Measurements from ENCODE around the gene PLEKHA7. TPM values are rescaled to one million over a fixed set of nuclear protein-coding genes. Genes with fewer than 3 reads are reported as not detected.
"Not testable (repeated sequence)": the region's sequence is repeated elsewhere in the genome, so short reads cannot be mapped to it uniquely, and the experiment has no call there.

The PLEKHA7 gene
- total RNA-seq, 1 experiment from 2014 or later = 43.1 TPM

- no peak for DNase-seq (ENCODE audit: low read depth)
Observed at GRCh38 chr11:16979703-16980622, 34.3 kb downstream of the PLEKHA7 start.

GRCh38 chr11:16977994-16978315 is 36.3 kb downstream of the PLEKHA7 start:
- no peak for DNase-seq (ENCODE audit: low read depth)

- no peak for DNase-seq (ENCODE audit: low read depth)
Observed at GRCh38 chr11:16977136-16977993, 36.8 kb downstream of the PLEKHA7 start.

GRCh38 chr11:16976379-16976778 is 37.8 kb downstream of the PLEKHA7 start:
- DNase-seq (ENCODE audit: low read depth) = no peak

- DNase-seq (ENCODE audit: low read depth) = no peak
Observed at GRCh38 chr11:16975906-16976305, 38.3 kb downstream of the PLEKHA7 start.

GRCh38 chr11:16973338-16973964 is 40.8 kb downstream of the PLEKHA7 start:
- DNase-seq (ENCODE audit: low read depth) = no peak

GRCh38 chr11:16969010-16969999 is 44.9 kb downstream of the PLEKHA7 start:
- DNase-seq (ENCODE audit: low read depth) = no peak

- no peak for DNase-seq (ENCODE audit: low read depth)
Observed at GRCh38 chr11:16968196-16968595, 46.0 kb downstream of the PLEKHA7 start.

GRCh38 chr11:16966930-16967671 is 47.1 kb downstream of the PLEKHA7 start:
- DNase-seq (ENCODE audit: low read depth) = no peak

- no peak for DNase-seq (ENCODE audit: low read depth)
Observed at GRCh38 chr11:16964501-16964900, 49.7 kb downstream of the PLEKHA7 start.

- no peak for DNase-seq (ENCODE audit: low read depth)
Observed at GRCh38 chr11:16963316-16963876, 50.8 kb downstream of the PLEKHA7 start.

GRCh38 chr11:16962589-16962988 is 51.6 kb downstream of the PLEKHA7 start:
- DNase-seq (ENCODE audit: low read depth) = not testable (repeated sequence)

GRCh38 chr11:16962146-16962545 is 52.1 kb downstream of the PLEKHA7 start:
- DNase-seq (ENCODE audit: low read depth) = no peak

- peak; percentile 36 for DNase-seq (ENCODE audit: low read depth)
Observed at GRCh38 chr11:16960250-16960649, 54.0 kb downstream of the PLEKHA7 start.

- no peak for DNase-seq (ENCODE audit: low read depth)
Observed at GRCh38 chr11:16959602-16960001, 54.6 kb downstream of the PLEKHA7 start.

GRCh38 chr11:16958833-16959232 is 55.4 kb downstream of the PLEKHA7 start:
- DNase-seq (ENCODE audit: low read depth) = no peak

- DNase-seq (ENCODE audit: low read depth) = peak; percentile 11
Observed at GRCh38 chr11:16956538-16957153, 57.6 kb downstream of the PLEKHA7 start.

GRCh38 chr11:16953663-16954062 is 60.6 kb downstream of the PLEKHA7 start:
- no peak for DNase-seq (ENCODE audit: low read depth)

- no peak for DNase-seq (ENCODE audit: low read depth)
Observed at GRCh38 chr11:16946477-16947282, 67.5 kb downstream of the PLEKHA7 start.

Data from M059J (cell line).